HepG2 (cell line): ENCODE data around the gene GDAP1L1. TPM values are rescaled to one million over a fixed set of nuclear protein-coding genes. Genes with fewer than 3 reads are reported as not detected.

Experiments
- AGO2 ChIP-seq: fragments of 200-400 bp; formaldehyde crosslinking; optimal IDR thresholded peaks from 2 replicates; pipeline ENCODE3; 2017; ENCODE audit warnings: mild to moderate bottlenecking, low read depth, low read length, moderate library complexity
- BHLHE40 ChIP-seq: IDR thresholded peaks from 2 replicates; pipeline ENCODE4 v1.6.1; 2011; ENCODE audit warnings: low read length, improper control_type of control experiment
- HBP1 ChIP-seq: IDR thresholded peaks from 2 replicates; pipeline ENCODE4 v1.6.1; 2016; ENCODE audit warnings: low read depth, control low read depth
- KIAA2018 ChIP-seq: sonication (generic); formaldehyde crosslinking; IDR thresholded peaks from 2 replicates; pipeline ENCODE4 v1.5.0; 2020; ENCODE audit warnings: mild to moderate bottlenecking, missing genetic modification reagents, borderline replicate concordance
- NONO ChIP-seq, 2 experiments: fragments of 450-650 bp in 1 of 2; sonication (generic) in 1 of 2; formaldehyde crosslinking in 1 of 2; IDR thresholded peaks in 1 of 2; conservative IDR thresholded peaks in 1 of 2; 2 replicates each; pipeline versions ENCODE4 v1.6.1 to v1.8.0; 2017 to 2022; ENCODE audit warnings: mild to moderate bottlenecking in 1 of 2, missing genetic modification reagents in 1 of 2, moderate library complexity in 1 of 2
- SMARCE1 ChIP-seq: fragments of 450-650 bp; IDR thresholded peaks from 2 replicates; pipeline ENCODE4 v1.6.1; 2017; ENCODE audit warnings: borderline replicate concordance
- ZNF274 ChIP-seq: sonication (generic); formaldehyde crosslinking; IDR thresholded peaks from 2 replicates; pipeline ENCODE4 v1.5.1; 2020; ENCODE audit warnings: mild to moderate bottlenecking, missing genetic modification reagents
- ZNF646 ChIP-seq: sonication (generic); formaldehyde crosslinking; IDR thresholded peaks from 2 replicates; pipeline ENCODE4 v1.9.0; 2021; ENCODE audit warnings: mild to moderate bottlenecking, missing genetic modification reagents
- ZNF770 ChIP-seq: sonication (generic); formaldehyde crosslinking; IDR thresholded peaks from 2 replicates; pipeline ENCODE4 v1.5.0; 2020; ENCODE audit warnings: mild to moderate bottlenecking, missing genetic modification reagents
- polyA plus RNA-seq, 8 experiments: library from polyadenylated mRNA; depleted of rRNA in 3 of 8; stranded (reverse) in 7 of 8; unstranded in 1 of 8; fragments of >200 nt; fragmentation: Illumina TruSeq in 4 of 8; extraction: Trizol in 4 of 8; gene quantifications; 2 replicates each; pipeline versions ENCODE4 v1.2.1 to v1.2.3, GENCODE V29; 2011 to 2016; ENCODE audit warnings: low read depth in 4 of 8, missing spikeins in 1 of 8, mixed read lengths in 1 of 8; ENCODE audit not compliant: insufficient read depth in 1 of 8
- total RNA-seq, 5 experiments: library from RNA; depleted of rRNA; stranded (reverse); fragments of >200 nt; fragmentation: Illumina TruSeq; extraction: Trizol; gene quantifications; 2 replicates each; pipeline ENCODE4 v1.2.3, GENCODE V29; 2016; ENCODE audit warnings: low read depth in 1 of 5

The GDAP1L1 gene
- total and polyA plus RNA-seq, 2 of the 13 experiments (the other 11 are each of a cell fraction or from before 2014, with no cell fraction given) = 0.04 TPM; not detected in 1

GRCh38 chr20:44287272-44288097 lies 40.4 kb downstream of the GDAP1L1 start (continued):
- no peak for TF ChIP-seq KIAA2018 (CRISPR knock-in tag)
- TF ChIP-seq NONO (IDR thresholded peaks at IDR 0.05) = no peak
- no peak for TF ChIP-seq NONO (CRISPR knock-in tag; conservative IDR thresholded peaks at IDR 0.05)
- TF ChIP-seq HBP1 (CRISPR knock-in tag) = no peak; the same call in 1 of the 2 replicates
- no peak for TF ChIP-seq AGO2
- TF ChIP-seq BHLHE40 = no peak
- no peak for TF ChIP-seq ZNF646 (CRISPR knock-in tag)
- TF ChIP-seq ZNF770 = no peak
- TF ChIP-seq SMARCE1 = no peak
- TF ChIP-seq ZNF274 (CRISPR knock-in tag) = no peak
